Right ventricle myocardium inferior (tissue), 1 donor: Measurements from ENCODE around the gene FUZ. TPM values are rescaled to one million over a fixed set of nuclear protein-coding genes. Genes with fewer than 3 reads are reported as not detected.

ENCODE experiments used
- ATAC-seq: fragments of 200-7000 bp; cut with Tn5 transposase; one replicate; pipeline ENCODE4 v1.9.1; 2020; ENCODE audit warnings: mild to moderate bottlenecking, moderate library complexity
- DNase-seq: peaks from one replicate; pipeline ENCODE4 v3.0.0; 2021; ENCODE audit errors: missing footprints
- intact Hi-C: fragments of 100-400 bp; cut with DNase I; formaldehyde crosslinking; loops from one replicate; pipeline ENCODE4 v1.11.0; 2022
- total RNA-seq: library from RNA; stranded (reverse); fragmentation: NEBNext Ultra II Directional; extraction: Animal tissue kit (Norgen Biotek cat#: 25700); gene quantifications from one replicate; pipeline ENCODE4 v1.2.1, GENCODE V29; 2021
- donor health status: DM: no; HTN: yes; CAD: no; lungs with severe emphysema.

Gene FUZ
- total RNA-seq, 1 donor from 2014 or later = 21.0 TPM

DNA sequence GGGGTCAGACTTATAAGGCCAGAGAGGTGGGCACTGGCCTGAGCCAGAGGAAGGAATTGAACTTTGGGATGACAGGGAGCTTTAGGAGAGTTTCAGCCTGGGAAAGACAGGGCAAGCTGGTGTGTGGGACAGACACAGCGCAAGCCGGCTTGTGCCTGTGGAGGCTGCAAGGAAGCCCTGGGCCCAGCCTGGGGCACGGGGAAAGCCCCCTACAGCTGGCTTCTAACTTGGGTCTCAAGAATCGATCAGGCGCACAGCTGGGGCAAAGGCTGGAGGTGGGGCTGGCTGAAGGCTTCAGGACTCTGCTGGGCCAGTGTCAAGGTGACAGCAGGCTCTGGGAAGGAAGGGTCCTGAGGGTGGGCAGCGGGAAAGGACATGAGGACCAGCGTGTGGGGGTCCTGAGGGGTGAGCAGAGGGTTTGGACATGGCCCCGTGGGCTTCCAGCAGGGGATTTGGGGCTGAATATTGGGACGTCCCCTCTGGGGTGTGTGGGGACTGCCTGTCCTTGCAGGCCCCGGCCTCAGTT is 40.8 kb upstream of the FUZ start:
- DNase-seq = peak; percentile 54
- intact Hi-C loops = no loop called here

DNA sequence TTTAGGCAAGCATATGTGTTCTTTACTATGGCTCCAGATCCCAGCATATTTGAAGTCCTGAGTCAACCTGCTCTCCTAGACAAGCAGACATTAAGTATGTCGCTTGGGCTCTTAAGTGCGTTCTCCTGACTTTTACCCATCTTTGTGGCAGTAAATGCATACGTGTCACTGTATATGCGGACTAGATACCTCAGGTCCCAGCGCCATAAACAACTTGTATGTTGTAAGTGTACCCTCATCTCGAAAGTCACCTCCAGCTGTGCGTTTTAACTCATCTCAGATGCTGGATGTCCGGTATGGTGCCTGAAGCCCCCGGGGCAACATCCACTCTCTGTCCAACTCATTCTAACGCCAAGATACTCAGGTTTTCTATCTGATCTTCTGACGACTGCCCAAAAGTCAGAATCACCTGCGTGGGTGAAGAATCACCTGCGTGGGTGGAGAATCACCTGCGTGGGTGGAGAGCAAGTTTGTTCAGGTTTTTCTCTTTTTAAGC is 39.6 kb upstream of the FUZ start:
- ATAC-seq = no peak
- DNase-seq = no peak
- intact Hi-C loops = no loop called here

More for the DNA sequence above, 40.8 kb upstream of the FUZ start:
- ATAC-seq = no peak

DNA sequence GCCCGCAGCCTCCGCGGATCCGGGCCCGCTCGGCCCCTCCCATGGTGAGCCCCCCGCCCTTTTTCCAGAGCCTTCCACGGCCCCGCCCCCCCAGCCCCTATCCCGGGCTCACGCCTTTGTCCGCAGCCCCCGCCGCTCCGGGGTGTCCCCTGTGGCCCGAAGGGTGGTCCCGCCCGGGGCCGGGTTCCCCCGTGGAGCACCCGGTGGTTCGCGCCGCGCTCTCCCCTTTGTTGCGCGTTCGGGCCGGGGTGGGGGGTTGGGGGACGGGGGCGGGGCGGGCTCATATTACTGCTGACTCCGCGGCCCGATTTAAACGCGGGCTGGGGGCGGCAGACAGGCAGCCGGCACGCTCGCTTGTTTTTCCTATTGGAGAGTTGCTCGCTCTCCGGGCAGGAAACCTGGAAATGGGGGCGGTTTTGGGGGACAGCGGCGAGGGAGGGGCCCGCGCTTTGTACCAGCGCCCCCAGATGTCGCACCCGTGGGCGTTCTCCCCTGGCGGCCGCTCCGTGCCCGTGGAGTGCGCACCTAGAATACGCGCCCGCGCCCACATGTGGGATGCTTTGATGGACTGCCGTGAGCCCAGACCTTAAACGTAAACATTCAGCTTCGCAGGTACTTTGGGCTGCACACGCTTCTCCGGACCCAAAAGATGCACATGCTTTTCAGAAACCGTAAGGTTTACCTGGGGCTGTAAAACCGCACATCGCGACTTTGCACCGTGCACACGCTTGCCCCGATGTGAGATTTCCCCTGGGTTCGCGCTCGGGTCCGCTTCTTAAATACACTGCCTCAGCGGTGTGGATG is 38.6 kb upstream of the FUZ start:
- DNase-seq = no peak
- ATAC-seq = no peak
- intact Hi-C loops = loop anchor here (2.0 kb wide), 3 partner anchors 15 to 85 kb away; partner anchors contain the start of genes AP2A1, FUZ and PNKP

DNA sequence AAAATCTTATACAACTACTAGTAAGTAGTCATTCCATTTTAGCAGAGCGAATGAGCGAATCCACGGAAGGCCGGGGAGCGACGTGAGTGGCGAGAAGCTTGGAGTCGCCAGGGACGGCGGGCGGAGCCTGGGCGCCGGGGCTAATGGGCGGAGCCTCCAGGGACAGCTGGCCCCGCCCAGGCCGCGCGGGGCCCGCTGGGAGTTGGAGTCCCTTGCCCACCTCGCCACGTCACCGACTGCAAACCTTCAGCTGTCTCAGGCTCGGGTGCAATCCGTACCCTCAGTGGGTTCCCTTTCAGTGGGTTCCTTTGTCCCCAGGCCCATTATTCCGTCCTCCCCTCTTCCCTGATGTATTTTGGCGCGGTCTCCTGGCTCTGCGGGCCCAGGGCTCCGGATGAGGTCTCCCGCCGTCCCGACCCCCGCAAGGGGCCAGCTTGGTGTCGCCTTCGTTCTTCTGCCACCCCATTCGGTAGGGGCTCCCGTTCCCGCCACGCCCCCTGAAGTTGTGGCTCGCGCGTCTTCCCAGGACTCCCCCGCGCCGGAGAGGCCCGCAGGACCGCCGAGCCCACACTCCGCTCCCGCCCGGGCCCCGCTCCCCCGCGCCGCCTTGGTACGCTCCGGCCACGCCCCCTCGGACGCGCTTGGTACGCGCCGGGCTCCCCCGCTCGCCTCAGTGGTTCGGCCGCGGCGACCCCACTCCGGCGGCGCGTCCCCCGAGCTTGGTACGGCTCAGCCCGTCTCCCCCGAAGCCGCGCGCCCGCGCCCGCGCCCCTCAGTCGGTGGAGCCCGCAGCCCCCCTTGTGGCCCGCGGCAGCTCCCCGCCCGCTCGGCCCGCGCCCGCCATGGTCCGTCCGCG is 37.6 kb upstream of the FUZ start, which contains the start of gene PTOV1:
PTOV1 (plus strand) TSS at position 673 of the 856 bp plus-strand sequence.
- intact Hi-C loops = loop anchor here (2.0 kb wide), 3 partner anchors 16 to 84 kb away; partner anchors contain the start of genes AP2A1, FUZ and PNKP
- peak; percentile 96 for DNase-seq
- peak; percentile 96 for ATAC-seq

DNA sequence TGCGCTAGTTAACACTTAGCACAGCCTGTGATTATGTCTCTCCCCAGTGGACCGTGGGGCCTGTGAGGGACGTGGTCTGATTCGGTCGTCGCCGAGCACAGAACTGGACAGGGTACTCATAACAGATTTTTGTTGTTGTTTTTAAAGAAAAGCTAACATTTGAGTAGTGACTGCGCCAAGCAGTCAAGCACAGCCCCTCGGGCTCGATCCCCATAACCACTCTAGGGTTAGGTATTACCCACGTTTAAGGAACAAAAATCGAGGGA is 37.1 kb upstream of the FUZ start:
- intact Hi-C loops = loop anchor here (2.0 kb wide), 3 partner anchors 17 to 83 kb away; partner anchors contain the start of genes AP2A1, FUZ and PNKP
- DNase-seq (no peak), ATAC-seq (no peak)

DNA sequence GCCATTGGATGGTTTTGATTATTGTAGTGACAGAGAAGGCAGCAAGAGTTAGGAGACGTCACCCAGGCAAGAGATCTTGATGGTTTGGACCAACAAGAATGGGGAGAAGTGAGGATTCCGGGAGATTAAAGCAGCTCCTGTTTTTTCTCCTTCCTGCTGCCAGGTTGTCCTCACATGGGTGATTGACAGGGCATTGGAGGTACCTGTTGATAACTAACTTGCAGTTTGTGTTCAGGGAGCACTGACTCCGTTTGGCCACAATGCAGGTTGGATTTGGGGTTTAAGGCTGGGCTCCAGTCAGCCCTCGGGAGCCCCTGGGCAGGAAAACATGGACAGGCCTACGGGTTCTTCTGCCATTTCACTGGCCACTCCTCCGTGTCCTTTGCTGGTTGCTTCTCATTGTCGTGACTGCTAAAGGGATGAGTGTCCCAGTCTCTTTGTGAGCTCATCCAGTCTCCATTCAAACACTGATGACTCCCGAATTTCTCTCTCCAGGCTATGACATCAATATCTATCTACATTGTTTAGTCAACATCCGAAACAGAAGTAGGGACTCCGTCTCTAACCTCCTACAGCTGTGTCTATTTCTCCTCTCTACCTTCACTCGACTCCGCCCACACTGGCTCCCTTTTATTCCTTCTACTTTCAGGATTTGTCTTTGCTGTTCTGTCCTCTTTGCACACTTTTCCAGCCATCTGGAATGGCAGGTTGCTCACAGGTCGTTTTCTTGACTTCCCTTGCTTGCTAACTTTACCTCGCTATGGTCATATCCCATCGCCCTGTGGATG is 36.5 kb upstream of the FUZ start:
- DNase-seq (no peak), ATAC-seq (no peak)
- intact Hi-C loops = loop anchor here (2.0 kb wide), 3 partner anchors 17 to 83 kb away; partner anchors contain the start of genes AP2A1, FUZ and PNKP

DNA sequence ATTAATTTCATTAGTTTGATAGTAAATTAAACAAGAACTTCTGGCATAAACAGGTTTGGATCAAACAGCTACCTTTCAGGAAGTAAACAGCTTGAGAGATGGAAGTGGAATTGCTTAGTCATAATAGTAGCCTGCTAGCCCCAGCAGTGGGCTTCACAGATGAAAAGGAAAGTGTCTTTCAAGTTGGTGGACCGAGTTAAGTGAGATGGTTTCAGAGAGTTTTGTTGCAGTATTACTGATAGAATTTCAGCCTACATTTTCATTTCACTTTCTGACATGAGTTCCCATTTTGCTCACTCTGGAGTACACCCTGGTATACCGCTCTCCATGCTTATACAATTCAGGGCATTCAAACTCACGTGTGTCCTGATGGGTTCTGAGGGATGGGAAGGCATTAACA is 35.8 kb upstream of the FUZ start:
- DNase-seq (no peak), ATAC-seq (no peak)
- intact Hi-C loops = no loop called here

DNA sequence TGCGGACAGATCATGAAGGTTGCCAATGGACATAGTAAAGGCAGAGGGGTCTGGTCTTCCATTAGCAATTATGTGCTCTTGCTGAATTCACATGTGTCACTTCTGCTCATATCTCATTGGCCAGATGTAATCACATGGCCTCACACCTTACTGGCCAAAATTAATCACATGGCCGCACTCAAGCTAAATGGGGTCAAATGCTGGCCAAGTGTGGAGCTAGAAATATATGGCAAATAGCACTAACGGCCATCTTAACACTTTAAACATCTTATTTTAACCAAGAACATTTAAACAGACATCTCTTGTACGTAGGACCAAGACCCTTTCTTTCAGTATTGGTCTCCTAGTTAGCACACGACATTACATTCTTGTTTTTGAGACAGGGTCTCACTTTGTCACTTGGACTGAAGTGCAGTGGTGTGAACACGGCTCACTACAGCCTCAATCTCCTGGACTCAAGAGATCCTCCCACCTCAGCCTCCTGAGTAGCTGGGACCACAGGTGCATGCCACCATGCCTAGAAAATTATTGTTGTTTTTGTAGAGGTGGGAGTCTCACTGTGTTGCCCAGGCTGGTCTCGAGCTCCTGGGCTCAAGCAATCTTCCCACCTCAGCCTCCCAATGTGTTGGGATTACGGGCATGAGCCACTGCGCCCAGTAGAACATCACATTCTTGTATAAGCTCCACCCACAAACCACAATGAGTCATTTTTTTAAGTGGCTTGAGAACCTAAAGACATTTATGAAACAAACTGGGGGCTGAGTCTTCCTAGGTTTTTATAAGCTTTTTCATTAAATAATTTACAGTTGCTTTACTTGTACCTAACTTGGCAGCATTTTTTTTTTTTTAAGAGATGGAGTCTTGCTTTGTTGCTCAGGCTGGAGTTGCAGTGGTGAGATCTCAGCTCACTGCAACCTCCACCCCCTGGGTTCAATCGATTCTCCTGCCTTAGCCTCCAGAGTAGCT is 34.9 kb upstream of the FUZ start:
- intact Hi-C loops = no loop called here
- DNase-seq = no peak
- ATAC-seq = no peak

DNA sequence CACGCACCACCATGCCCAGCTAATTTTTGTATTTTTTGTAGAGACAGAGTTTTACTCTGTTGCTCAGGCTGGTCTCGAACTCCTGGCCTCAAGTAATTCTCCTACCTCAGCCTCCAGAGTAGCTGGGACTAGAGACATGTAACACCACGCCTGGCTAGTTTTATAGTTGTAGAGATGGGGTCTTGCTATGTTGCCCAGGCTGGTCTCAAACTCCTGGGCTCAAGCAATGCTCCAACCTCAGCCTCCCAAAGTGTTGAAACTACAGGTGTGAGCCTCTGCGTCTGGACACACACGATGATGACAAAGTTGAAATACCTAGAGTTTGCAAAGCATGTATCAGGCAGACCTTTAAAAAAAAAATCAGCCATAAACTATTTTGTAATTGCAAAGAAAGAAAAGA is 33.3 kb upstream of the FUZ start:
- intact Hi-C loops = no loop called here
- ATAC-seq = no peak
- DNase-seq = no peak

DNA sequence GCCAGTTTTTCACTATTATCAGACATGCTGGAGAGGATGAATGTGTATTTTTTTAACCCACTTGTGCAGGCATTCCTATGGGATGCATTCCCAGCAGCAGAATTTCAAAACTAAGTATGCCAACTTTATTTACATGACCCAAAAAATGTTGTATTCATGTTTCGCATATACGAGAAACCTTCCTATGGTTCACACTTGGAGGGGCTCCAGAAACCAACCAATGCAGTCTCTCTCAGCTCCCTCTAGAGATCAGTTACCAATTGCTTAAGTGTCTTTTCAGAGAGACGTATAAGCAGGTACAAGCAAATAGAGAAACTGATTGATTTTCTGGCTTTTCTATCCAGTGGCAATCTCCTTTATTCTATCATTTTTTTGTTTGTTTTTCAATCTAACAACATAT is 32.3 kb upstream of the FUZ start:
- no peak for ATAC-seq
- intact Hi-C loops = no loop called here

DNA sequence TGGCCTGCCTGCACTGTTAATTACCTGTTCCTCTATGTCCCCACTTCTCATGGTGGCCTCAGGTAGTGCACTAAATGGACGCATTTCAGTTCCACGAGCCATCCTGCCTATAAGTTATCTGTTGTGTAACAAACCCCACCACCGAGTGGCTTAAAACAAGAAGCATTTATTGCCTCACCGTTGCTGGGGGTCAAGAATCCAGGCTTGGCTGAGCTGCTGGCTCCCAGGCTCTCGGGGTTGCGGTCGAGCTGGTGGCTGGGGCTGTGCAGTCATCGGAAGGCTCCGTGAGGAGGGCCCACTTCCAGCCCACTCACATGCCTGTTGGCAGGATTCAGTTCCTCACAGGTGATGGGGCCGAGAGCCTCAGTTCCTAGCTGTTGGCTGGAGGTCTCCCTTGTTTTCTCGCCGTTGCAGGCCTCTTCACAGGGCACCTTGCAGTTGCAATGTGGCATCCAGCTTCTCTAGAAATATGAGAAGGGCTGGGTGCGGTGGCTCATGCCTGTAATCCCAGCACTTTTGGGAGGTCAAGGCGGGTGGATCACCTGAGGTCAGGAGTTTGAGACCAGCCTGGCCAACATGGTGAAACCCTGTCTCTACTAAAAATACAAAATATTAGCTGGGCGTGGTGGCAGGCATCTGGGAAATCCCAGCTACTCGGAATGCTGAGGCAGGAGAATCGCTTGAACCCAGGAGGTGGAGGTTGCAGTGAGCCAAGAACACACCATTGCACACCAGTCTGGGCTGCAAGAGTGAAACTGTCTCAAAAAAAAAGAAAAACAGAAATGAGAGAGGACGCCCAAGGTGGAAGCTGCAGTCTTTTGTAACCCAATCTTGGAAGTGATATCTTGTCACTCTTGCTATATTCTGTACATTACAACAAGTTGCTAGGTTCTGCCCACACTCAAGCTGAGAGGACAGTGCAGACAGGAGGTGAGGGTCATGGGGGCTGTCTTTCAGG is 31.3 kb upstream of the FUZ start:
- ATAC-seq = no peak
- intact Hi-C loops = no loop called here
- no peak for DNase-seq

More for the DNA sequence above, 32.3 kb upstream of the FUZ start:
- DNase-seq = no peak

DNA sequence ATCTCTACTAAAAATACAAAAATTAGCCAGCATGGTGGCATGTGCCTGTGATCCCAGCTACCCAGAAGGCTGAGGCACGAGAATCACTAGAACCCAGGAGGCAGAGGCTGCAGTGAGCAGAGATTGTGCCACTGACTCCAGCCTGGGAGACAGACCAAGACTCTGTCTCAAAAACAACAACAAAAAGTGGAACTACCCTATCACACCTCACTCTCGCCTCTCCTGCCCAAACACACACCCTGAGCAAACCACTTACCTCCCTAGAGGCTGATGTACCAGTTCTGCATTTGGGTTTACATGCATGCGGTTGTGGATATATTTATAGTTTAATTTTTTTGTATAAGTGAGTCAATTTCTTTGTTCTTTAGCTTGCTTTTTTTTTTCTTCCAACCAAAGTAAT is 30.2 kb upstream of the FUZ start:
- no peak for DNase-seq
- intact Hi-C loops = no loop called here

DNA sequence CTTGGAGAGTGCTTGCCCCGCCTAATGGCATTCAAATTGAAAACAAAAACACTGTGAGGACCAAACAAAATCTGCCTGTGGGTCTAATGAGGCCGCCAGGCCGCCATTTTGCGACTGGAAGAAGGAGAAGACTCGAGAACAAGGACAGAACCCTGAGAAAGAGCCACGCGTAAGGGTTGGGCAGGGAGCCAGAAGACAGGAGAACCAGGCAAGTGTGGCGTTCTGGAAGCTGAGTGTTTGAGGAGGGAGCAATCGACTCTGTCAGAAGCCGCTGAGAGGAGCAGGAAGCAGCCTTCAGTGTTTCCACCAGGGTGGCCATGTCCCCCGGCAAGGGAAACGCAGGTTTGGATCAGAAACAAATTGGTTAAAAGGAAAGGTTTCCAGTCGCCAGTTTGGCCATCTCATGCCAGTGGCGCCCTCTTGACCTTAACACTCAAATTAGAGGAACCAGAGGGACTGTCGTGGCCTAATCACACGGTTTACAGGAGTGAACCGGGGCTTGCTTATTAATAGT is 27.7 kb upstream of the FUZ start:
- ATAC-seq = no peak
- intact Hi-C loops = no loop called here

More for the DNA sequence above, 30.2 kb upstream of the FUZ start:
- ATAC-seq = no peak

DNA sequence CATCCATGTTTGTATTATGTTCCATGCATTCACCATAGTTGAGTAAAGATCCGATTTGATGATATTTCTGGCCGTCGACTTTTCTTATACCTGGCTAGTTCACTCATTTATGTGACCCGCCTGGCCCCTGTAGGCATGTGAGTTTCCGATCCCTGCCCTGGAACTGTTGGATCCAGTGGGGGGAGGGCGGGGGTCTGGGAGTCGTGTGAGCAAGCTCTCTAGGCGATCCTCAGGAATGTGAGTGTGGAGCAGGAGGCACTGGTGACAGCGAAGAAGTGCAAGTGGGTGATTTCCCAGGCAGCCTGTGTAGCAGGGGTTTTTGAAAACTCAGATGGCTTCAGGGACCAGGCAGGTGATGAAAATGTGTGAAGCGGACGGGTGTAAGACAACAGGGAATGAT is 27.2 kb upstream of the FUZ start:
- intact Hi-C loops = no loop called here
- no peak for DNase-seq
- ATAC-seq = no peak

More for the DNA sequence above, 27.7 kb upstream of the FUZ start:
- DNase-seq = no peak

DNA sequence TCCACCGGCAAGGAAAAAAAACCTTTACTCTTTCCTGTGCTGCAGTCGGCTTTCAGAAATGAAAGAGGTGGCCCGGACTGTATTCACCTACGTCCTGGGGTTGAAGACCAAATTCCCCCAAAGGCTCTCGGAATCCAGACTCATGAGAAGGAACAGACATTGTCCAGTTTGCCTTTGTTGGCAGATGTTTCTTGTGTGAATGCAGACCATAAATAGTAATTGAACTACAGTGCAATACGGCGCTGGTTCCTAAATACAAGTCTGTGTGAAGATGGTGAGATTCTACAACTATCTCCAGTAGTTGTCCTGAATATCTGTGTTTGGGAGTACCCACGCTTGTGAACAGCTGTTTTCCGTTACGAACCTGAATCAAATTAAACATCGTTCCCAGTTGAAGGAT is 26.6 kb upstream of the FUZ start:
- DNase-seq = no peak
- ATAC-seq = no peak
- intact Hi-C loops = loop anchor here (2.0 kb wide), 1 partner anchor 15 kb away; no protein-coding TSS in a partner anchor
